Stimulated activated CD8-positive, alpha-beta memory T cell treated with anti-CD3 and anti-CD28 coated beads, Interleukin-2, amount 100 ng/mL, for 48 hours (primary cell): ENCODE data around the gene MAD2L1.

ENCODE experiments used
- DNase-seq, 2 donors: peaks; one replicate each; pipeline ENCODE4 v3.0.0-alpha.2; 2020; ENCODE audit warnings: low read depth in 2 of 2

MAD2L1 gene

GRCh38 chr4:120059036-120059435 lies 7.6 kb downstream of the MAD2L1 start:
- no peak for DNase-seq

GRCh38 chr4:120057416-120057815 lies 9.2 kb downstream of the MAD2L1 start:
- no peak for DNase-seq

- DNase-seq: no peak
Observed at GRCh38 chr4:120056246-120056645, 10.4 kb downstream of the MAD2L1 start.

DNA sequence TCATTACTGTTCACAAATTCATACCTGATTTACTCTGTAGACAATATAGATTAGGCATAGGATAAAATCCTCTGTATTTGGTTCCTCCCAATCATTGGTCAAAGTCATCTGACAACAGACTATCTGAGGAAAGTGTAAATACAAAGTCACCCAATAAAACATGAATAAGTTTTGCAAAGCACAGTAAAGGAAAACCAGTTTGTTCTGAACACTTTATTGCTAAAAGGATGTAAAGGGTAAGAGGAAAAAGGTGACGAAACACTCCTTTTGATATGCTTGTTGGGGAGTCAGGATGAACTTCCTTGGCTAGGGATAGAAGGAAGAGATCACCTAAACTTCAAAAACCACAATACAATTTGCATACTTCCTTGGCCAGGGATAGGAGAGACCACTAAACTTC lies 10.9 kb downstream of the MAD2L1 start:
- no peak for DNase-seq

DNA sequence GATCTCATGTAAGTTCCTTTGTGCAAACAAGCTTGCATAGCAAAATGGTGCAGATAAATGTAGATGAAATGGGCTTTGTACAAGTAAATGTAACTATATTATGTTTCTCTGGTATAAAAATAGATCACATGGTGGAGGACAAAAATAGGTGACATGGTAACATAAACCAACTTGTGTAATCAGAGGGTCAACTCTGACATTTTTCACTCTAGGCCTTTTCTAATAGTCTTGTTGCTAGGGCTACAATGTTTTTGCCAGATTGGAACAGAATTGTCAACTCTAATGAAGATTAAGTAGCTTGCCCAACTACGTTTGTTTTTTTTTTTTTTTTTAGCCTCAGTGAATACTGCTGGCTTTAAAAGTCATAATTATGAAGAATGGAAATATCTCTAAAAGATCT lies 11.5 kb downstream of the MAD2L1 start:
- no peak for DNase-seq

DNA sequence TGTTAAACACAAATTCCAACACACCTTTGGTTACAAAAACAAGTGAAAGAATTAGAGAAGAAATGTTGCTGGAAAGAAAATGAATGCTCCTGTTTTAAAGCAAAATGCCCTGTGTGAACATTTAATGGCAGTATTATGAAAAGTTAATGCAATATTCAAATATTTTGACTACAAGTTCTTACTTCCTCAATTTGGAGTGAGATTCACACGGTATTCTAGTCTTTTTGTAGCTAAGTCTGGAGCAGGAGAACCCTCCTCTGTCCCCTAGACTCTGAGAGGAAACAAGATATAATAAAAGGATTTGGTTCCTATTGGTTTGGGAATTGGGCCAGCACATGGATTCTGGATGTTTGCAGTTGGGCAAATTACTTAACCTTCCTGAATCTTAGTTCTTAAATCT lies 12.7 kb downstream of the MAD2L1 start:
- no peak for DNase-seq

GRCh38 chr4:120052856-120053255 lies 13.8 kb downstream of the MAD2L1 start:
- DNase-seq: no peak

GRCh38 chr4:120051253-120051652 lies 15.4 kb downstream of the MAD2L1 start:
- no peak for DNase-seq

DNA sequence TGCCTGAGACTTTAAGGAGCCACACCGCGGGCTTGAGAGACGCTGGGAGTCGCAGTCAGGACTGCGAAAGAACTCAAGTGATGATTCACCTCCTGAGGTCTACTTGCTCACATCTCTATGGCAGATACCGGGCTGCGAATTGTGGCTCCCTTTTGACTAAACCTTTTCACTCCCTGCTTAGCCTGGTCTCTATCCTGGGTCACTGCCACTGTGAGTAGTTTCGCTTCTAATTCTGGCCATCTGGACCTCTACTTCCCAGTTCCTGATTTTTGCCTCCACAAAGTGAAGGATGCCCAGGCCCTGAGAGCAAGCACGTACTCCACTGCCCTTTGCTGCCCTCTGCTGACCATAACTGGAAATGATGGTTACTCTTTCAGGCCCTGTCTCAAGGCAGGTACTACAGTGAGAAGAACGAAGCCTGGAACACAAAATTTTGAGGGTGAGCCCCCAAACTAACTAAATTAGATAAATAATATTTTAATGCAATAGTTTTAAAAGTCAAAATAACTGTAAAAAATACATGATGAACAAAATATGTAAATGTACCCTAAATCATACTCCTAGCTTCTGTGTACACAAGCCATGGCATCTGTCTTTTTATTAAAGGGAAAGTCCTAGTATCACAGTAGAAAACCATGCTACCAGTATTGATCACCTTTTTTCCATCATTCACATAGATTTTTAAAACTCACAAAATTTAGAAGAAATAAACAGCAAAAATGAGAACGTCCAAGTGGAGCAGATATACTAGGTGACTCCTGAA lies 16.7 kb downstream of the MAD2L1 start:
- DNase-seq: peak; percentile 24 to 32

DNA sequence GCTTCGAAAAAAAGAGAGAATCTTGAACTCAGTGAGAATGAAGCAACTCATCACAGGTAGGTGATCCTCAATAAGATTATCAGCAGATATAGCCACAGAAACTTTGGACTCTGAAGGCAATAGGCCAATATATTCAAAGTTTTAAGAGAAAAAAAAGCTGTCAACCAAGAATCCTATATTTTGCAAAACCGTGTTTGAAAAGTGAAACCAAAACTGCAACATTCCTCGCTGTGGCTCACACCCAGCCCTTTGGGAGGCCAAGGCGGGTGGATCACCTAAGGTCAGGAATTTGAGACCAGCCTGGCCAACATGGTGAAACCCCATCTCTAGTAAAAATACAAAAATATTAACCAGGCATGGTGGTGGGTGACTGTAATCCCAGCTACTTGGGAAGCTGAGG lies 22.8 kb downstream of the MAD2L1 start:
- no peak for DNase-seq

- DNase-seq: no peak
Observed at GRCh38 chr4:120037411-120037810, 29.2 kb downstream of the MAD2L1 start.

DNA sequence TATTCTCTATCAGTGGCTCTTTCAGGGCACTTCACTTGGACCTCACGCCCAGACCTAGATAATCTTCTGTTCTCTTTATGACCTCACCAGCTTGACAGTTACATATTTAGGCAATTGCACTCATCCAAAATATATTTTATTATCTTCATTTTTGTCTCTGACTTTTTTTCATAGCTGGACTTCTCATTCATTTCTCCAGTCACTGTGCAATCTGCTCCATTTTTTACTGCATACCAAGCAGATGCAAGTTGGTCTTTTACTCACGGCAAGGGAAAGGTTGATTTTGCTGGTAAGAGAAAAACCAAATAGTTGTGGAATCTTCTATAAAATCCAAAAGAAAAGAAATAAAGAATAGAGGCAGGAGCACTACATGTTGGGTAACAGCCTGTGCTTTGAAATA lies 31.7 kb downstream of the MAD2L1 start:
- DNase-seq: no peak

- DNase-seq: no peak
Observed at GRCh38 chr4:120026853-120027252, 39.8 kb downstream of the MAD2L1 start.

- no peak for DNase-seq
Observed at GRCh38 chr4:120025516-120025915, 41.1 kb downstream of the MAD2L1 start.

- no peak for DNase-seq
Observed at GRCh38 chr4:120018786-120019185, 47.9 kb downstream of the MAD2L1 start.

GRCh38 chr4:120017939-120018692 lies 48.5 kb downstream of the MAD2L1 start:
- DNase-seq: no peak

- no peak for DNase-seq
Observed at GRCh38 chr4:120011725-120012124, 54.9 kb downstream of the MAD2L1 start.

GRCh38 chr4:120010646-120011045 lies 56.0 kb downstream of the MAD2L1 start:
- no peak for DNase-seq

- DNase-seq: no peak
Observed at GRCh38 chr4:120009731-120010130, 56.9 kb downstream of the MAD2L1 start.

- DNase-seq: no peak
Observed at GRCh38 chr4:120008957-120009356, 57.7 kb downstream of the MAD2L1 start.

DNA sequence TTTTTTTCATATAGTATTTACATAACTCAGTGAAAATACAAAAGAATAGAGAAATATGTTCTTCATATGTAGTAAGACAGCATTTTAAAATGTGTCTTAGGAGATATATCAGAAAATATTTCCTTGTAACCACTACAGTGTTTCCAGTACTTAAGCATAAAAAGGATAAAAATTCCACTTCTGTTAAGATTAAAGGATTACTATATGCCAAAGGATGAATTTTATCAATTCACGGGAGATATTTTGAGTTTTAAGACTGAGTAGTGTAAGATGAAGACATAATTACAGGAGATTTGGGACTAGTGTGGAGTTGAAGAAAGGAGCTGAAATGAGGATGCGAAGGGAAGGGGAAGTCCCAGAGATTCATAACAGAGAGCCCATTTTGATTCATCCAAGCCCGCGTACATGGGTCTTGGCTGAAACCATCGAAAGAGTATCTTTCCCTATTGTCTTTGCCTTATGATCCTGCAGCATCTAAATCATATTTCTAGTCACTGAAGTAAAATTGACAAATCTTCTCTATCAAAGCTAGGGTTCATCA lies 58.7 kb downstream of the MAD2L1 start:
- DNase-seq: no peak

GRCh38 chr4:120007191-120007871 lies 59.3 kb downstream of the MAD2L1 start:
- no peak for DNase-seq
